GM21737 (cell line): ENCODE measurements around the gene PARP8.

Source experiments
- ATAC-seq: cut with Tn5 transposase; IDR thresholded peaks from one replicate; pipeline ENCODE4 v1.9.1; 2021; ENCODE audit warnings: mild to moderate bottlenecking, moderate library complexity; ENCODE audit not compliant: unreplicated experiment

The PARP8 gene

DNA sequence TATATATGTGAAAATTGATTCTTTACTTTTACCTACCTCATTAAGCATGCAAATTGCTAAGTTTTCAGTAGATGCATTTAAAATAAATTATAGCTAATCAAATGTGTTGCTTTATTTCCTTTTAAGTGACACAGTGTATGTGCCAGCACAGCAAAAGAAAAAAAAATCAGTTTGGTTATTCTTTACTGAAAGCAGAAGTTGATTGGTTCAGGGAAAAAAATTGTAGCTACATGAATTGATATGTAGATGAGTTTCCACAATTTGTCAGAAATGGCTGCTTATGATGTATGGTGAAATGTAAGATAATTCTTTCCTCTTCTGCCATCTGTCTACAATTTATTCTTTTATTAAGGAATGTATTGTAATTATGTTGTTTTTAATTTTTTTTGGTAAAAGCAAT, 57.8 kb downstream of the PARP8 start:
- ATAC-seq = no peak

DNA sequence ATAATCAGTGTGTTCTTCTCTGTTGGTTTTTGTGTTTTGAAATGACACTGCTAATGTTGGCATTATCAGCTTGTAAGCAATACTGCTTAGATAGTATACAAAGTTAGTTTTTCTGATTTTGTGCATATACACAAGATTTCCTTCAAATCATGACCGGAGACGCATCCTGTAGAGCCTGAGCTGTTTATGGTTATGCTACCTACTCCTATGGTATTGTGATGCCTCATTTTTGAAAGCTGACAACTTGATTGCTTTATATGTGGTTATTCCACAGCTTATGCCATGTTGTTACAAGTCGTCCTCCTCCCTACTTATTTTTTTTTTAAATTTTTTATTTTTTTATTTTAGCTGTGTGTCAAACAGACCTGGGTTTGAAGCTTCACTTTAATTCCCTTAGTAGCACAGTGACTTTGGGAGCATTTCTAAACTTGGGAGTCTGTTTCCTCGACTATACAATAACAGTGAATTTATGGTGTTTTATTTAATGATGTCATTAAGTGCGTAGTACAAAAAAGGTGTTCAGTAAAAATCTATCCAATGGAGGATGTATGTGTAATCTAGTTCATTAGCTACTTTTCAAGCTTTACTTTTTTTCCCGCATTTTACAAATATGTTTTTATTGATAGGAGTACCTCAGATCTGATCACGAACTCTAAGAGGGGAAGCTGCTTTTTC, 59.5 kb downstream of the PARP8 start:
- ATAC-seq = no peak

GRCh38 chr5:50726475-50727148, 60.2 kb downstream of the PARP8 start:
- ATAC-seq = no peak

GRCh38 chr5:50727149-50727496, 60.7 kb downstream of the PARP8 start:
- ATAC-seq = no peak

GRCh38 chr5:50727845-50728244, 61.4 kb downstream of the PARP8 start:
- no peak for ATAC-seq

- ATAC-seq = no peak
Measured at GRCh38 chr5:50730336-50730735, 63.9 kb downstream of the PARP8 start.

DNA sequence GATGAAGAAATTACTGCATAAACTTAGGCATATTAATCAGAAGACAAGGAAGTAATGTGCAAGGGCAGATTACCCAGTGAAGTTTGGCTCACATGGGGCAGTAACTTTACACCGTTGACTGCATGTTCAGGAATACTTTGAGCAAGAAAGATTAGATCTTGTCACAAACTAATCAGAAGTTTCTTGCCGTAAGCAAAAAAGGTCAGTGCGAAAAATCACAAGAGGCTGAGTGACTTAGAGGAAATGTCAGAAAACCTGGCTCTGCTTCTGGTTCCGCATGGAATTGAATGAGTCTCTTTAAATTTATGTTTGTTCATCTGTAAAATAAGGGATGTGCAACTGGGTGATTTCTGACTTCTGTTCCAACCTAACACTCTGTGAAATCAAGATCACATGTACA, 64.4 kb downstream of the PARP8 start:
- ATAC-seq = no peak

GRCh38 chr5:50733741-50734140, 67.3 kb downstream of the PARP8 start:
- no peak for ATAC-seq

DNA sequence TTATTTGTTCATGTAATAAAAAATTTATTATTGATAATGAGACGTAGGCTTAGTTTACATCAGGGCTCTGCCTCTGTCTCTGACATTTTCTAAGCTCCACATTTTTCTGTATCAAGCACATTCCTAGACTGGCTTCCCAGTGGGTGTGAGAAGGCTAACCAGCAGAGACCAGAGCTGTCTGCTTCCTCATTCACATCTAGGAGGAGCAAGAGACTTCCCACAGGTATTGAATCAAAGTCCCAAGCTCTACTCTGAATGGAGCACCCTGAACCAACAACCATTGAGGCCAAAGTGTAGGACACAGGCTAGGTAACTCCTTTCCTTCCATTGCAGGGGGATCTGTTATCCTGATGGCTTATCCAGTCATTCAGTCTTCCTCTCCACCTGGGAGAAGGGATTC, 72.4 kb downstream of the PARP8 start:
- no peak for ATAC-seq

GRCh38 chr5:50740832-50741231, 74.4 kb downstream of the PARP8 start:
- ATAC-seq = no peak

DNA sequence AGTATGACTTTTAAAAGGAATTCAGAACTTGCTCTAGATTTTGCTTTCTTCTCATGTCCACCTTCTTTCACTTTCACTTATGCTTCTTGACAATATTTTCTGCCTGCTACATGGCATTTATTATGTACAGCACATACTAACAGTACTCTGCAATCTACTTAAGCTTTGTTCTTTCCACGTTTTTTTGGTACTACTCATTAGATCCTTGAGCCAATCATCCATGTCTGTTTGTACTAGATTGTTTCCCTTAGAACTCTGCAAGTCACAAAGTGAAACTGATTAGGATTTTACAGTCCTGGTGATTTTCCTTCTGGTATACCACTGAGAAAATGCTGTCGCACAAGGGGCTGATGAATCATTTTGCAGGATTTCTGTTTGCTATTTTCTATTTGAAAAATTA, 78.3 kb downstream of the PARP8 start:
- ATAC-seq = peak; percentile 55

DNA sequence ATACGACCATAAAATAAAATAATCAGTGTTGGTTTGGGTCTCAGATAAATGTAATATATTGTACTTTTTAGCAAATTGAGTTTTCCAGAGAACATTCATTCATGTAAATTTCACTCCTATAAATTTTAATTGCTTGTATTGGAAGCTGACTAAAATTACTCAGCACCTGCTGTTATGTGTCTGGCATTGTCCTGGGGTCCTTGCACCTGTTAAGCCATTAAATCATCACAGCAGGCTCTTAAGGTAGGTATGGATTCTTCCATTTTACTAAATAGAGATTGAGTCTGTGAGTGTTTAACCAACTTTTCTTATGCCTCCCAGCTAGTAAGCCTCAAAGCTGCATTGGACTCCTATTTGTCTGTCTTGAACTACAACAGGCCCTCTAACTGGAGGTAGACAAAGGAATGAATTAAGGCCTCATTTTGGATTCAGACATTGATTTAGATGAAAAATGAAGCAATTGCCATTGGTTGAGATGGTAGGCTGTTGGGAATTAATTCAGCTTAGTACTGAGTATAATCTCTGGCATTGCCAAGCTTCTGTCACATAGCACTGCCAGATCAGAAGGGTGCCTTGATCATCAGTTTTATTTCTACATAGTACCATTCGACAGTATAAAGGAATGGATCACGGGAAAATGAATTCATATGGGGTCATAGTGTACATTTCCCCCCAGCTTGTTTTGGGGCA, 78.9 kb downstream of the PARP8 start:
- no peak for ATAC-seq

- no peak for ATAC-seq
Measured at GRCh38 chr5:50749181-50749580, 82.7 kb downstream of the PARP8 start.

DNA sequence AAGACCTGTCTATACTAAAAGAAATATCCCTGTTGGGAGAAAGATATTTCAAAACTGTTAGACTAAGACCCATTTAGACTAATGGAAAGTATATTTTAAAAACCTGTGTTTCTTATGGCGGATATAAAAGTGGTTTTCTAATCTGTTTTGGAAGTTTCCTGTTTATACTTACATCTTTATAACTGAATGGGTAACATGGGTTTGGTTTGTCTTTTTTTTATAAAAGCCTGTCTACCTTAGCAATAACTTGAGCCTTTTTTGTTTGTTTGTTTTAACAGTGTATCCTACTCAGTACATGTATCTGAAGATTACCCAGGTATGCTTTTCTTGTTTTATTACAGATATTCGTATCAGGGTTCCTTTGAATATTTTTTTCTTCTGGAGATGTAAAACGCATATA, 83.4 kb downstream of the PARP8 start:
- ATAC-seq = no peak

DNA sequence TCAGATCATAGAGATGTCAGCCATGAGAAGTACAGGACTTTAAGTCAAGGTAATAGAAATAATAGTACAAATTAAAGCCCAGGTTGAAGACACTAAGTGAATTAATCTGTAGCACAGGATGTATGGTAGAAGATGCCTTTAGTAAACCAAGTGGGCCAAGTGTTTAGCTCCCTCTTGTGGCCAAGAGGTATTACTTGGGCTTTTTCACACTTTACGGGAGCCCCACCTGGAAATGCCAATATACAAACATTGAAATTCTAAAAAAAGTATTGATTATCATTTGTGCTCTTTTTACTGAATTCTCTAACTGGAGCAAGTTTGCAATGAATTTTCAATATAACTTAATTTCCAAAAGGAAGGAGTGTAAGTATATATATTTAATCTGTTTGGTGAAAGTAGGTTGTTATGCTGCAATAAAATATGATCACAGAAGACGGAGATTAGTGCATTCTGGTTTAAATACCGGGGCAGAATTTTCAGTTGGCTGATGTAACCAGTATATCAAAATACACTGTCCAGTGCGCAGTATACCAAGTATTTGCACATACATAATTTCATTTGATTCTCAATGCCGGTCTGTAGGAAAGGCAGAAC, 84.7 kb downstream of the PARP8 start:
- peak; percentile 90 for ATAC-seq

DNA sequence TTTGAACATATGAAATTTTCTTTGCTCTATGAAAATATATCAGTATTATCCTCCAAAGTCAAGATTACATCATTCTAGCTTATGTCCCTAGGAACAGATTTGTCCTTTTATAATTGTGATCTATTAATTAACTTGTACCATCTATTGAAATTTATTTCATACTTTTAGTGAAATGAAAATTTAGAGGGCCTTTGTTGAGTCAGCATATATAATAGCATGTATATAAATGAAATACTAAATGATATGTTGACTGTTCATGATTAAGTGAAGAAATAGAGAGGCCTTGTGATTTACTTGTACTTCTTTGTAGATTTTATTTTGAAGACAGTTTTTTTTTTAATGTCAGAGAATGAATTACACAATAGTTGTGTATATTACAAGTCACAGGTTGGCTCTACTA, 86.4 kb downstream of the PARP8 start:
- no peak for ATAC-seq

DNA sequence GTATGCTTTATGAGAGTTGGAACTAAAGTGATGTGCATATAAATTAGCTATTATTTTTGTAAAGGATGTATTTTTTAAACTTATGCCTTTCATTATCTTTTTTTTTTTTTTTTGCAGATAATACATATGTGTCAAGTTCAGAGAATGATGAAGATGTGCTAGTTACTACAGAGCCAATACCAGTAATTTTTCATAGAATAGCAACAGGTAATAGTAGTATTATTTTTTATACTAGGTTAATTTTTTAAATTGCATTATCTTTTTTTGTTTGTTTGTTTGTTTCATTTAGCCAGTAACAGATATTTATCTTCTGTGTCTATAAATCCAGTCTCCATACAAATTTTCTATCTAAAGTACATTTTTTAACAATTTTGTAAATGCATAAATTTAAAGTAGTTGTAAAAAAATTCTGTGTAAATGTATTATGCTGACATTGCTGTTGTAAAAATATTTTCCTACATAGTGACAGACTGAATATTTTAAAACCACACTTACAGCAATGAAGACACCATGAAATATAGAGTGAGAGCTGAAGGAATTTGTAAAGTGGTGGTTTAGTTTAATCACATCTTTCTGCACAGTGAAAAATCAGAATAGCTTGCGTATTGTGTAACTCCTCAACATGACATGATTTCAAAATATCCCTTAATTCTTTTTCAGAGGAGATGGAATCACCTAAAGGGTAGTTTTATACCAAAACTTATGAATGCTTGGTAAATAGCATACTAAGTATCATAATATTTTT, 93.3 kb downstream of the PARP8 start:
- no peak for ATAC-seq

- ATAC-seq = no peak
Measured at GRCh38 chr5:50763351-50763750, 96.9 kb downstream of the PARP8 start.

DNA sequence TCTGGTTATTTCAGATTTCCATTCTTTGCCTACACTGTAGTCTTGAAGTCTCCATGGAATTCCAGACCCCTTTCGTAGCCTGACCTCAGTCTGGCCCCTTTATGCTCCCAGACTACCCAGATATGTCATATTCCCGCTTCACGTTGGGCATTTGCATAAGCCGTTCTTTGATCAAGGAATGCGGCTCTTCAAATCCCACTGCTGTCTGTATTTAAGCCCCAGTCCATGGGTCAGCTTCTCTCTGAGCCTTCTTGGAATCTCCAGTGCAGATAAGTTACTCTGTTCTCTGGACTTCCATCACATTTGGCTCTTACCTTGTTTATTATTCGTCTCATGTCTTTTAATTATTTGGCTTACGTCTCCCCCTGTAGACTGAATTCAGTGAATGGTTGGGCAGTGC, 97.4 kb downstream of the PARP8 start:
- ATAC-seq = no peak

GRCh38 chr5:50766042-50766441, 99.6 kb downstream of the PARP8 start:
- ATAC-seq = no peak

DNA sequence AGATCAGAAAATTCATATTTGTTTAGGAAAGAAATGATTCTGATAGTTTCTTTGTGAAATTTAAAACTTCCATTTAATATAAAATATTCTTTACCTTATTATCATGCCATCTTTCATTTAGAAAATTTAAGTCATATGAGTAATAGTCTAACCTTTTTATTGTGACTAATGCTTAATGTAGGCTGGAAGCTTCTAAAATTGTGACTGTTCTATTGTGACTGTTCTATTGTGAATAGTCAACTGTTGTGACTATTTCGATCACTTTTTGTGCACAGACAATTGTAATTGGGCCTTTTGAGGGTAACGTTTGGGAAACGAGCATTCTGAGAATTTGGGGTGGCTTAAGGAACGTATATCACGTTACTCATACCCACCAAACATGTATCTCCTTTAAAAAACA, 100.0 kb downstream of the PARP8 start:
- ATAC-seq = no peak
